HepG2 (cell line): ENCODE data around the gene LCMT2. TPM values are rescaled to one million over a fixed set of nuclear protein-coding genes. Genes with fewer than 3 reads are reported as not detected.
A peak's percentile ranks its signal among the peaks of the same experiment; 100 is the strongest.

ENCODE experiments used
- HNF1A ChIP-seq, 2 experiments: sonication (generic) in 1 of 2; formaldehyde crosslinking in 1 of 2; IDR thresholded peaks; 2 replicates each; pipeline versions ENCODE4 v1.4.0 to v1.6.1; 2016 to 2020; ENCODE audit warnings: borderline replicate concordance in 1 of 2, low read depth in 1 of 2, mild to moderate bottlenecking in 1 of 2, missing genetic modification reagents in 1 of 2
- HOXA3 ChIP-seq: sonication (generic); formaldehyde crosslinking; IDR thresholded peaks from 2 replicates; pipeline ENCODE4 v1.5.0; 2020; ENCODE audit warnings: missing genetic modification reagents
- MAF1 ChIP-seq: sonication (generic); formaldehyde crosslinking; IDR thresholded peaks from 2 replicates; pipeline ENCODE4 v1.5.0; 2020; ENCODE audit warnings: missing genetic modification reagents, borderline replicate concordance
- MBD4 ChIP-seq: IDR thresholded peaks from 2 replicates; pipeline ENCODE4 v1.6.1; 2012; ENCODE audit warnings: low read length, inconsistent platforms, borderline replicate concordance
- RBAK ChIP-seq: sonication (generic); formaldehyde crosslinking; IDR thresholded peaks from 2 replicates; pipeline ENCODE4 v1.5.1; 2020; ENCODE audit warnings: mild to moderate bottlenecking, missing genetic modification reagents
- RBM39 ChIP-seq: fragments of 200-400 bp; formaldehyde crosslinking; IDR thresholded peaks from one replicate; pipeline ENCODE4 v1.6.1; 2018; ENCODE audit warnings: antibody characterized with exemption, mild to moderate bottlenecking, low read depth, low read length; ENCODE audit not compliant: poor library complexity, severe bottlenecking
- THAP11 ChIP-seq: IDR thresholded peaks from 2 replicates; pipeline ENCODE4 v1.6.1; 2016; ENCODE audit warnings: missing biosample characterization, missing genetic modification reagents
- ZFP90 ChIP-seq: sonication (generic); formaldehyde crosslinking; IDR thresholded peaks from 2 replicates; pipeline ENCODE4 v1.8.0; 2022; ENCODE audit warnings: missing genetic modification reagents, mild to moderate bottlenecking, inconsistent platforms, borderline replicate concordance
- ZMYM4 ChIP-seq: sonication (generic); formaldehyde crosslinking; IDR thresholded peaks from 2 replicates; pipeline ENCODE4 v1.8.1; 2023; ENCODE audit warnings: mild to moderate bottlenecking, missing genetic modification reagents
- ZNF570 ChIP-seq: sonication (generic); formaldehyde crosslinking; IDR thresholded peaks from 2 replicates; pipeline ENCODE4 v1.4.0; 2020; ENCODE audit warnings: mild to moderate bottlenecking, missing genetic modification reagents, borderline replicate concordance
- ZNF704 ChIP-seq: sonication (generic); formaldehyde crosslinking; IDR thresholded peaks from 2 replicates; pipeline ENCODE4 v1.8.1; 2023; ENCODE audit warnings: mild to moderate bottlenecking, inconsistent platforms, moderate library complexity, missing genetic modification reagents, borderline replicate concordance
- ZNF747 ChIP-seq: sonication (generic); formaldehyde crosslinking; IDR thresholded peaks from 2 replicates; pipeline ENCODE4 v1.8.1; 2023; ENCODE audit warnings: missing genetic modification reagents, mild to moderate bottlenecking, borderline replicate concordance
- ZNF776 ChIP-seq: sonication (generic); formaldehyde crosslinking; IDR thresholded peaks from 2 replicates; pipeline ENCODE4 v1.4.0; 2020; ENCODE audit warnings: mild to moderate bottlenecking, missing genetic modification reagents
- polyA plus RNA-seq, 8 experiments: library from polyadenylated mRNA; depleted of rRNA in 3 of 8; stranded (reverse) in 7 of 8; unstranded in 1 of 8; fragments of >200 nt; fragmentation: Illumina TruSeq in 4 of 8; extraction: Trizol in 4 of 8; gene quantifications; 2 replicates each; pipeline versions ENCODE4 v1.2.1 to v1.2.3, GENCODE V29; 2011 to 2016; ENCODE audit warnings: low read depth in 4 of 8, missing spikeins in 1 of 8, mixed read lengths in 1 of 8; ENCODE audit not compliant: insufficient read depth in 1 of 8
- total RNA-seq, 5 experiments: library from RNA; depleted of rRNA; stranded (reverse); fragments of >200 nt; fragmentation: Illumina TruSeq; extraction: Trizol; gene quantifications; 2 replicates each; pipeline ENCODE4 v1.2.3, GENCODE V29; 2016; ENCODE audit warnings: low read depth in 1 of 5
- TF ChIP-seq, protein P1 (sequence below): sonication (generic); formaldehyde crosslinking; IDR thresholded peaks from 2 replicates; pipeline ENCODE4 v1.4.0; 2020; ENCODE audit warnings: missing genetic modification reagents, borderline replicate concordance
- TF ChIP-seq, protein P2 (sequence below), 2 experiments: IDR thresholded peaks; 2 replicates each; pipeline ENCODE4 v1.6.1; 2011 to 2012; ENCODE audit warnings: low read length in 2 of 2, borderline replicate concordance in 1 of 2, low read depth in 1 of 2, mild to moderate bottlenecking in 1 of 2, moderate library complexity in 1 of 2

Gene LCMT2
- total and polyA plus RNA-seq, 2 of the 13 experiments (the other 11 are each of a cell fraction or from before 2014, with no cell fraction given) = 6.9 to 9.1 TPM

GRCh38 chr15:43329960-43330779, at the start of gene LCMT2 (continued):
- TF ChIP-seq HNF1A (IDR thresholded peaks at IDR 0.05; ENCODE audit: low read depth) = no peak
- TF ChIP-seq HNF1A (CRISPR knock-in tag; IDR thresholded peaks at IDR 0.05; ENCODE audit: borderline replicate concordance) = no peak
- TF ChIP-seq, protein P1, sequence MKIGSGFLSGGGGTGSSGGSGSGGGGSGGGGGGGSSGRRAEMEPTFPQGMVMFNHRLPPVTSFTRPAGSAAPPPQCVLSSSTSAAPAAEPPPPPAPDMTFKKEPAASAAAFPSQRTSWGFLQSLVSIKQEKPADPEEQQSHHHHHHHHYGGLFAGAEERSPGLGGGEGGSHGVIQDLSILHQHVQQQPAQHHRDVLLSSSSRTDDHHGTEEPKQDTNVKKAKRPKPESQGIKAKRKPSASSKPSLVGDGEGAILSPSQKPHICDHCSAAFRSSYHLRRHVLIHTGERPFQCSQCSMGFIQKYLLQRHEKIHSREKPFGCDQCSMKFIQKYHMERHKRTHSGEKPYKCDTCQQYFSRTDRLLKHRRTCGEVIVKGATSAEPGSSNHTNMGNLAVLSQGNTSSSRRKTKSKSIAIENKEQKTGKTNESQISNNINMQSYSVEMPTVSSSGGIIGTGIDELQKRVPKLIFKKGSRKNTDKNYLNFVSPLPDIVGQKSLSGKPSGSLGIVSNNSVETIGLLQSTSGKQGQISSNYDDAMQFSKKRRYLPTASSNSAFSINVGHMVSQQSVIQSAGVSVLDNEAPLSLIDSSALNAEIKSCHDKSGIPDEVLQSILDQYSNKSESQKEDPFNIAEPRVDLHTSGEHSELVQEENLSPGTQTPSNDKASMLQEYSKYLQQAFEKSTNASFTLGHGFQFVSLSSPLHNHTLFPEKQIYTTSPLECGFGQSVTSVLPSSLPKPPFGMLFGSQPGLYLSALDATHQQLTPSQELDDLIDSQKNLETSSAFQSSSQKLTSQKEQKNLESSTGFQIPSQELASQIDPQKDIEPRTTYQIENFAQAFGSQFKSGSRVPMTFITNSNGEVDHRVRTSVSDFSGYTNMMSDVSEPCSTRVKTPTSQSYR = no peak
- peak; percentile 84 for TF ChIP-seq HOXA3 (CRISPR knock-in tag)
- no peak for TF ChIP-seq RBM39
- peak; percentile 84 for TF ChIP-seq ZMYM4 (CRISPR knock-in tag)
- peak; percentile 87 for TF ChIP-seq THAP11 (CRISPR knock-in tag)
- peak; percentile 83; the same call in 1 of the 2 replicates for TF ChIP-seq ZNF747 (CRISPR knock-in tag)
- TF ChIP-seq, protein P2, sequence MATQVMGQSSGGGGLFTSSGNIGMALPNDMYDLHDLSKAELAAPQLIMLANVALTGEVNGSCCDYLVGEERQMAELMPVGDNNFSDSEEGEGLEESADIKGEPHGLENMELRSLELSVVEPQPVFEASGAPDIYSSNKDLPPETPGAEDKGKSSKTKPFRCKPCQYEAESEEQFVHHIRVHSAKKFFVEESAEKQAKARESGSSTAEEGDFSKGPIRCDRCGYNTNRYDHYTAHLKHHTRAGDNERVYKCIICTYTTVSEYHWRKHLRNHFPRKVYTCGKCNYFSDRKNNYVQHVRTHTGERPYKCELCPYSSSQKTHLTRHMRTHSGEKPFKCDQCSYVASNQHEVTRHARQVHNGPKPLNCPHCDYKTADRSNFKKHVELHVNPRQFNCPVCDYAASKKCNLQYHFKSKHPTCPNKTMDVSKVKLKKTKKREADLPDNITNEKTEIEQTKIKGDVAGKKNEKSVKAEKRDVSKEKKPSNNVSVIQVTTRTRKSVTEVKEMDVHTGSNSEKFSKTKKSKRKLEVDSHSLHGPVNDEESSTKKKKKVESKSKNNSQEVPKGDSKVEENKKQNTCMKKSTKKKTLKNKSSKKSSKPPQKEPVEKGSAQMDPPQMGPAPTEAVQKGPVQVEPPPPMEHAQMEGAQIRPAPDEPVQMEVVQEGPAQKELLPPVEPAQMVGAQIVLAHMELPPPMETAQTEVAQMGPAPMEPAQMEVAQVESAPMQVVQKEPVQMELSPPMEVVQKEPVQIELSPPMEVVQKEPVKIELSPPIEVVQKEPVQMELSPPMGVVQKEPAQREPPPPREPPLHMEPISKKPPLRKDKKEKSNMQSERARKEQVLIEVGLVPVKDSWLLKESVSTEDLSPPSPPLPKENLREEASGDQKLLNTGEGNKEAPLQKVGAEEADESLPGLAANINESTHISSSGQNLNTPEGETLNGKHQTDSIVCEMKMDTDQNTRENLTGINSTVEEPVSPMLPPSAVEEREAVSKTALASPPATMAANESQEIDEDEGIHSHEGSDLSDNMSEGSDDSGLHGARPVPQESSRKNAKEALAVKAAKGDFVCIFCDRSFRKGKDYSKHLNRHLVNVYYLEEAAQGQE (IDR thresholded peaks at IDR 0.05; ENCODE audit: borderline replicate concordance in 1 of 2, low read depth in 1 of 2, low read length in 2 of 2) = peak in 1 of 2 experiments; percentile 36; a peak in 1 of 4 replicates
- TF ChIP-seq ZNF704 (CRISPR knock-in tag) = no peak
- TF ChIP-seq ZFP90 (CRISPR knock-in tag) = peak; percentile 58
- TF ChIP-seq ZNF570 (CRISPR knock-in tag) = no peak
- TF ChIP-seq ZNF776 (CRISPR knock-in tag) = peak; percentile 96
- no peak for TF ChIP-seq MBD4
- peak; percentile 38; the same call in 1 of the 2 replicates for TF ChIP-seq MAF1 (CRISPR knock-in tag)
- no peak for TF ChIP-seq RBAK
